GM18499 (cell line): ENCODE measurements around the gene AK1.

Experiments used
- ATAC-seq: cut with Tn5 transposase; IDR thresholded peaks from one replicate; pipeline ENCODE4 v1.9.1; 2021; ENCODE audit warnings: moderate number of reproducible peaks; ENCODE audit not compliant: insufficient read depth, unreplicated experiment

The AK1 gene

DNA sequence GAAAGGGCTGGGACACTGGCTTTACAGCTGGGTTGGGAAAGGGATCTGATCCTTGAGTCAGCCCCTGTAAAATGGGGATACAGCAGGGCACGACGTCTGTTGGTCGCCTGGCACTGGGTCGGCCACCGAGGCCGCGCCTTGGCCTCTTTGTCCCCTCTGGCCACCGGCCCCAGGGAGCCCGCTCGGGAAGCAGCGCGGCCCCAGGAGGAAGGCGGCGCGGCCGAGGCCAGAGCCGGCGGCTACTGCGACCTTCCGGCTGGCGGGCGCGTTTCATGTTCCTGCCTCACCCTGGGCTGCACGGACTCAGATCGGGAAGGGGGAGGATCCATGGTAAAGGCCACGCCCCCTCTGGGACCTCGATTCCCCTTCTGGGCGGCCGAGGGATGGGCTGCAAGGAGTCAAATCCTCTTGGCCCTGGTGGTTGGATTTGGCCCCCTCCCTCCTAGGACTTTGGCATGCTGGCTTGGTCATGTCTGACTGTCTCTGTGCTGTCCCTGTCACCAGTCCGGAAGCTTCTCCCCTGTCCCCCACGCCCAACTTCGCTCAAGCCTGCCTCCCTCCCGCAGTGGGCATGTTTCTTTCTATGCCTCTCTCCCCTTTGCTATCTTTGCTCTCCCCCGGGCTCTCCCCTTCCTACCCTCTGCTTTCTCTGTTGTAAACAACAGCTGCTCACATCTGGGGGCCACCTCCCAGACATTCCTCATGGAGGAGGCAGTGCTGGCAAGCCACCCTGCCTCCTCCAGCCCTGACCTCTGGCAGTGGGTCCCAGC, 49.0 kb downstream of the AK1 start:
- ATAC-seq: no peak

GRCh38 chr9:127826253-127826913, 51.1 kb downstream of the AK1 start:
- no peak for ATAC-seq

DNA sequence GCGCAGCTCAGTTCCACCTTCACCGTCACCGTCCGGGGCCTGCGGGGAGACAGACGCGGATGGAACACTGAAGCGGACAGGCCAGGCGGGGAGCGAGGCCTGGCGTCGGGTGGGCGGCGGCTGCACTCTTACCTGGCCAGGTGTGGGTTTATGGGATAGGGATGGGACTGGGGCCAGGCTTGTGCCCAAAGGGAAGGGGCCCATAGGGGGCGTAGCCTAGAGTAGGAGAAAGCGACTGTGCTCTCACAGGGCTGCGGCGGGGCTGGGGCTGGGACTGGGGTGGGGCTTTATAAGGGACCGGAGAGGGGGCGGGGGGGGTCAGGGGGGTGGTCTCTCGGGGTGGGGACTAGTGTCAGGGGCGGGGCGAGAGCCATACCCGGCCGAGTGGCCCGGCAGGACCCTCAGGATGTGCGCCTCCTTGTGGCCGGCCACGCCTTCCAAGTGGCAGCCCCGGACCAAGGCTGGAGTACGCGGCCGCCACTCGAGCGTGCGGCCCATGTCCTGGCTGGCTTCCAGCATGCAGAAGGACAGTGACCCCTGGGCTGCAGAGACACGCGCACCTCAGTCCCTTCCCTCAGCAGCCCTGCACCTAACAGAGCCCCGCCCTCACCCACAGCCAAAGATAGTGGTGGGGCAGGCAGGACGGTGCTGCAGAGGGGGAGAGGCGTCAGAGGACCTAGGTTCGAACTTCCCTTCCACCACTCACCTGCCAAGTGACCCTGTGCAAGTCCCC, 52.0 kb downstream of the AK1 start:
- ATAC-seq: no peak

GRCh38 chr9:127822108-127822507, 55.4 kb downstream of the AK1 start:
- no peak for ATAC-seq

- no peak for ATAC-seq
Observed at GRCh38 chr9:127818574-127818973, 58.9 kb downstream of the AK1 start.

DNA sequence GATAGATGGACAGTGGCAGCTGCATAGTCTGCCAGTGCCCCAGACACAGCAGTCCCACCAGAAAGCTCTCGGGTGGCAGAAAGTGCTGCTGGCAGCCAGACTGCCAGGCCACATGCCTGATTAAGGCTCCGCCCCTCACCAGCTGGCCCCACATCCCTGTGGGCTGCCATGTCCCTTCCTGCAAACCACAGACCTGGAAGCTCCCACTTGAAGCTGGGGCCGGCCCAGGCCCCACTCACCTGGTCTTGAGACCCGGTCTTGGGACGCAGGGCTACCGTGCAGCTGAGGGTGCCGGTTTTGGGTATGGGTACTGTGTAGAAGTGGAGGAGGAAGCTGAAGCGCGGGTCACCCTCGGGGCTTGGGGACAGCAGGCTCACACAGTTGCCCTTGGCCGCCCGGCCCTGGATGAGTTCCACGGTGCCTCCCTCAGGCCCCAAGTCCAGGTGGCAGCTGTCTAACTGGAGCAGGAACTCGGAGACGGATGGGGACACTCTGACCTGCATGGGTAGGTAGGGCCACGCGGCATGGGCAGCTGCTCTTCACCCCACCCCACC, 59.5 kb downstream of the AK1 start:
- no peak for ATAC-seq

DNA sequence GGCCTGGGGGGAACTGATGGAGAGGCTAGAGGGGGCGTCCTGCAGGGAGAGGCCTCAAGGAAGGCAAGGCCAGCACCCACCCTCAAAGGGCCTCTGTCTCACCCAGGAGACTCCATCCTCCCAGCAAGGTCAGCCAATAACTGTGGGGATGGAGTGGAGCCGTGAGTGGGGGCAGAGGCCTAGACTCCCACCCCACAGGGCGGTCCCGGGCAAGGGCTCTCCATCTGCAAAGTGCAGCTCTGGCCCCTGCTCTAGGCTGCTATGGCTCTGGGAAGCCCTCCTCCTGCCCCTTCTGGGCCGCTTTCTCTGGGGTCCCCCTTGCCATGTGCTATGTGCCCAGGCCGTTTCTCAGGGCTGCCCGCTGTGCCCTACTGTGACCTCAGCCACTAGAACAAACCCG, 60.7 kb downstream of the AK1 start:
- ATAC-seq: no peak
